K562 (cell line): Measurements from ENCODE around the gene PRR35. TPM values are rescaled to one million over a fixed set of nuclear protein-coding genes. Genes with fewer than 3 reads are reported as not detected.
A peak's percentile ranks its signal among the peaks of the same experiment; 100 is the strongest.

Source experiments
- ATAC-seq: fragments of 200-7000 bp; cut with Tn5 transposase; 3 replicates; pipeline ENCODE4 v1.9.1; 2020; ENCODE audit warnings: moderate library complexity
- BruUV-seq: library from RNA; stranded (reverse); fragments of 400-500 nt; replicated peaks from 2 replicates; lab custom pipeline; 2021; lab: Mats Ljungman, UMichigan
- CTCF ChIA-PET: fragments of 300-600 bp; formaldehyde crosslinking; extraction: SDS; loops from one replicate; lab custom pipeline; 2021; ENCODE audit warnings: low intra/inter-chr PET ratio; lab: Yijun Ruan, JAX
- POLR2A ChIA-PET: fragments of 300-600, 350-650 bp; sonication (Branson Sonifier 250); formaldehyde crosslinking; extraction: SDS; loops from one replicate; lab custom pipeline; 2021; ENCODE audit warnings: antibody characterized with exemption, inconsistent platforms; lab: Yijun Ruan, JAX
- DNase-seq, 4 experiments: peaks; one replicate each; pipeline versions ENCODE4 v3.0.0 to v3.0.0-alpha.2; 2011 to 2018; ENCODE audit warnings: low spot score in 3 of 4, mixed read lengths in 3 of 4; ENCODE audit errors: extremely low read depth in 1 of 4
- FAIRE-seq: peaks from 2 replicates; lab custom pipeline; 2011; peaks lifted over from hg19 to GRCh38; lab: Jason Lieb, UNC
- H2AFZ ChIP-seq: 2 replicates; pipeline ENCODE4 v1.6.0; 2011; ENCODE audit warnings: low read depth, low read length, control low read depth, inconsistent platforms
- H3K27ac ChIP-seq: fragments of 200-600 bp; 3 replicates; pipeline ENCODE4 v1.8.0; 2011; ENCODE audit warnings: low read depth, mild to moderate bottlenecking, control low read depth, inconsistent platforms, low read length, moderate library complexity, mixed read lengths; ENCODE audit errors: extremely low read depth
- H3K27me3 ChIP-seq, 2 experiments: fragments of 300-600 bp in 1 of 2; 2 replicates in 1 of 2; 3 replicates in 1 of 2; pipeline versions ENCODE4 v1.6.0 to v1.8.0; 2011; ENCODE audit warnings: inconsistent platforms in 2 of 2, low read length in 2 of 2, mild to moderate bottlenecking in 1 of 2, mixed read lengths in 1 of 2, moderate library complexity in 1 of 2; ENCODE audit not compliant: control insufficient read depth in 2 of 2, insufficient read depth in 2 of 2
- H3K36me3 ChIP-seq: fragments of 300-600 bp; 3 replicates; pipeline ENCODE4 v1.8.0; 2011; ENCODE audit warnings: mild to moderate bottlenecking, low read length, inconsistent platforms; ENCODE audit not compliant: control insufficient read depth, insufficient read depth
- H3K4me1 ChIP-seq, 2 experiments: fragments of 200-600 bp in 1 of 2; replicated peaks in 1 of 2; 2 replicates in 1 of 2; 3 replicates in 1 of 2; pipeline versions ENCODE4 v1.5.1 to v1.8.0; 2011; ENCODE audit warnings: inconsistent platforms in 2 of 2, low read length in 2 of 2, mild to moderate bottlenecking in 1 of 2, mixed read lengths in 1 of 2, moderate library complexity in 1 of 2; ENCODE audit not compliant: control insufficient read depth in 2 of 2, insufficient read depth in 2 of 2
- H3K4me2 ChIP-seq: 2 replicates; pipeline ENCODE4 v1.6.1; 2011; ENCODE audit warnings: low read length, control low read depth, inconsistent platforms, mixed read lengths; ENCODE audit not compliant: insufficient read depth
- H3K4me3 ChIP-seq: fragments of 200-600 bp; sonication (generic), shearing (Covaris generic); 2 replicates; pipeline ENCODE4 v1.5.1; 2016; ENCODE audit warnings: control low read depth, inconsistent platforms
- H3K79me2 ChIP-seq: fragments of 200-600 bp; 3 replicates; pipeline ENCODE4 v1.8.0; 2011; ENCODE audit warnings: low read length, inconsistent platforms; ENCODE audit not compliant: control insufficient read depth, insufficient read depth
- H3K9ac ChIP-seq, 2 experiments: 2 replicates each; pipeline versions ENCODE4 v1.6.0 to v1.6.1; 2011; ENCODE audit warnings: low read depth in 2 of 2, low read length in 2 of 2, control low read depth in 1 of 2, inconsistent platforms in 1 of 2, mild to moderate bottlenecking in 1 of 2, mixed read lengths in 1 of 2; ENCODE audit not compliant: insufficient read depth in 1 of 2
- H3K9me1 ChIP-seq: one replicate; pipeline ENCODE4 v1.6.0; 2011; ENCODE audit warnings: inconsistent platforms, mild to moderate bottlenecking, low read length, moderate library complexity; ENCODE audit not compliant: control insufficient read depth, insufficient read depth
- H3K9me3 ChIP-seq: replicated peaks from 2 replicates; pipeline ENCODE4 v1.5.1; 2011; ENCODE audit warnings: low read depth, low read length, inconsistent platforms; ENCODE audit not compliant: control insufficient read depth, insufficient read depth
- H4K20me1 ChIP-seq: replicated peaks from 2 replicates; pipeline ENCODE4 v1.6.1; 2011; ENCODE audit warnings: low read length, inconsistent platforms, mixed read lengths; ENCODE audit not compliant: control insufficient read depth, insufficient read depth
- HOXB6 ChIP-seq: fragments of 250-450 bp; sonication (Bioruptor Pico); IDR thresholded peaks from 2 replicates; pipeline ENCODE4 v1.5.1; 2022; ENCODE audit warnings: mild to moderate bottlenecking, borderline replicate concordance
- PHTF2 ChIP-seq: fragments of 250-450 bp; sonication (Bioruptor Pico); IDR thresholded peaks from 2 replicates; pipeline ENCODE4 v1.5.0; 2021; ENCODE audit warnings: mild to moderate bottlenecking
- POLR2G ChIP-seq: fragments of 200-400 bp; formaldehyde crosslinking; IDR thresholded peaks from 2 replicates; pipeline ENCODE4 v1.6.1; 2017; ENCODE audit warnings: low read depth, mild to moderate bottlenecking, antibody characterized with exemption, low read length, moderate library complexity
- RBFOX2 ChIP-seq: fragments of 200-400 bp; formaldehyde crosslinking; IDR thresholded peaks from 2 replicates; pipeline ENCODE4 v1.6.1; 2017; ENCODE audit warnings: low read depth, mild to moderate bottlenecking, low read length, moderate library complexity
- RBM22 ChIP-seq: fragments of 200-400 bp; formaldehyde crosslinking; IDR thresholded peaks from 2 replicates; pipeline ENCODE4 v1.6.1; 2018; ENCODE audit warnings: low read length, low read depth; ENCODE audit not compliant: poor library complexity, severe bottlenecking
- WGBS: fragments of 100-300 bp; shearing (Covaris generic); methylation state at CpG from one replicate; pipeline ENCODE4 v1.1.6; 2016; ENCODE audit warnings: low coverage, mixed read lengths; ENCODE audit not compliant: insufficient coverage; ENCODE audit errors: missing lambda C conversion rate; 5-methylcytosine and 5-hydroxymethylcytosine counted together
- in situ Hi-C: fragments of 300-500 bp; cut with MboI; formaldehyde crosslinking; loops from 4 replicates; pipeline ENCODE4 v1.15.0; 2018; ENCODE audit warnings: inconsistent platforms, mixed read lengths
- intact Hi-C: fragments of 100-400 bp; cut with micrococcal nuclease; formaldehyde crosslinking; loops from 2 replicates; pipeline ENCODE4 v1.14.2; 2022
- polyA plus RNA-seq, 8 experiments: library from polyadenylated mRNA; depleted of rRNA in 4 of 8; stranded (reverse) in 5 of 8; unstranded in 3 of 8; fragments of >200 nt; fragmentation: Nextera tagmentation in 2 of 8; fragmentation: Illumina TruSeq in 1 of 8; extraction: Ambion mirVana in 2 of 8; extraction: Trizol in 1 of 8; gene quantifications; 2 replicates each; pipeline versions ENCODE4 v1.2.1 to v1.2.3, GENCODE V29; 2011 to 2014; ENCODE audit warnings: inconsistent platforms in 1 of 8, missing spikeins in 1 of 8
- total RNA-seq, 7 experiments: library from RNA; depleted of rRNA in 6 of 7; stranded (reverse); fragments of >200 nt in 6 of 7; fragmentation: Illumina TruSeq in 2 of 7; extraction: Trizol in 2 of 7; gene quantifications; 2 replicates each; pipeline versions ENCODE4 v1.2.1 to v1.2.3, GENCODE V29; 2011 to 2021; ENCODE audit warnings: low replicate concordance in 1 of 7
- TF ChIP-seq, protein P1 (sequence below): sonication (generic); formaldehyde crosslinking; IDR thresholded peaks from 2 replicates; pipeline ENCODE4 v1.8.0; 2022; ENCODE audit warnings: missing genetic modification reagents, mild to moderate bottlenecking, moderate library complexity, borderline replicate concordance
- TF ChIP-seq, protein P2 (sequence below): sonication (generic); formaldehyde crosslinking; IDR thresholded peaks from 2 replicates; pipeline ENCODE4 v1.8.1; 2023; ENCODE audit warnings: mild to moderate bottlenecking, missing genetic modification reagents

PRR35 gene
- total and polyA plus RNA-seq, 9 of the 15 experiments (the other 6 are each of a cell fraction or from before 2014, with no cell fraction given): 0.17 to 0.45 (median 0.21) TPM; not detected in 5

DNA sequence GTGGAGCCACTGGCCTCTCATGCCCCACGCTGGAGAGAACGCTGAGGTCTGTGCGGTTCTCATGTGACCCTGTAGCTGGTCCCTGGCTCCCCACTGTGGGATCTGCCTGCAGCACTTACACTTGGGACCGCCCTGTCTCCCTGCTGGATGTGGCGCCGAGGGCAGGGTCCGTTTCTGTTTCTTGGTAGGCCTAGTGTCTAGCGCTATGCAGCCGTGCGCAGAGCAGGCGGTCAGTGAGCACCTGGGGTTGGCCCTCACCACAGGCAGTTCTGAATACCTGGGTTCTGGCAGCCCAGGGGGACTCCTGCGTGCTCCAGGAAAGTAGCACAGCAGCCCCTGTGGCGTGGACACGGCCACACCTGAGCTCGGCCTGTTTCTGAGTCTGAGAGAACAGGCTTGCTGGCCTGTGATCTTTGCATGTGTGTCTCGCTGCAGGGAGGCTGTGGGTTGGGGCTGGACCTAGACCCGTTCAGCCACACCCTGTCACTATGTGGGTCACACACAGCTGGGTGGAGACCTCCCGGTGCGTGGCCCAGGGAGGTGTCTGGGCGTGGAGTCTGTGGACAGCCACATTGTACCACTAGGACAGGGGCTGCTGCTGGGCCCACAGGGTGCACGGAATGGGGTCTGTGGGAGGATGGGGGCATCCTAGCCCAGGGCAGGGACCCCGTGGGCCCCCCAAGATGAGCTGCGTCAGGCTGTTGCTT, 29.9 kb upstream of the PRR35 start:
- no peak for DNase-seq
- H4K20me1 ChIP-seq: peaks cover 19% of the 10 kb centered on the region
- no peak for ATAC-seq
- intact Hi-C loops: no loop called here
- H3K27me3 ChIP-seq: no peaks in the 10 kb centered on the region
- H3K4me2 ChIP-seq: no peak overlapping the region
- ChIA-PET POLR2A (interaction anchor here (0.6 to 1.0 kb wide), 4 partner anchors 45 to 1757 kb away, joined by 3 read pairs; no protein-coding TSS in a partner anchor), CTCF (no interaction called here)
- peak overlapping the region; percentile 41; the same call in 2 of the 3 replicates for H3K27ac ChIP-seq
- H3K9me3 ChIP-seq: no peaks in the 10 kb centered on the region
- H3K4me3 ChIP-seq: no peak overlapping the region
- H2AFZ ChIP-seq: no peak overlapping the region
- WGBS: 87% methylated on average over 21 of the region's 23 CpGs
- no peak for FAIRE-seq
- TF ChIP-seq, protein P1, sequence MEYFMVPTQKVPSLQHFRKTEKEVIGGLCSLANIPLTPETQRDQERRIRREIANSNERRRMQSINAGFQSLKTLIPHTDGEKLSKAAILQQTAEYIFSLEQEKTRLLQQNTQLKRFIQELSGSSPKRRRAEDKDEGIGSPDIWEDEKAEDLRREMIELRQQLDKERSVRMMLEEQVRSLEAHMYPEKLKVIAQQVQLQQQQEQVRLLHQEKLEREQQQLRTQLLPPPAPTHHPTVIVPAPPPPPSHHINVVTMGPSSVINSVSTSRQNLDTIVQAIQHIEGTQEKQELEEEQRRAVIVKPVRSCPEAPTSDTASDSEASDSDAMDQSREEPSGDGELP (CRISPR knock-in tag): peak; percentile 25; the same call in 1 of the 2 replicates
- TF ChIP-seq PHTF2 (CRISPR knock-in tag) (no peak), HOXB6 (no peak), RBM22 (peak; percentile 74), RBFOX2 (peak; percentile 54), POLR2G (peak; percentile 62)
- TF ChIP-seq, protein P2, sequence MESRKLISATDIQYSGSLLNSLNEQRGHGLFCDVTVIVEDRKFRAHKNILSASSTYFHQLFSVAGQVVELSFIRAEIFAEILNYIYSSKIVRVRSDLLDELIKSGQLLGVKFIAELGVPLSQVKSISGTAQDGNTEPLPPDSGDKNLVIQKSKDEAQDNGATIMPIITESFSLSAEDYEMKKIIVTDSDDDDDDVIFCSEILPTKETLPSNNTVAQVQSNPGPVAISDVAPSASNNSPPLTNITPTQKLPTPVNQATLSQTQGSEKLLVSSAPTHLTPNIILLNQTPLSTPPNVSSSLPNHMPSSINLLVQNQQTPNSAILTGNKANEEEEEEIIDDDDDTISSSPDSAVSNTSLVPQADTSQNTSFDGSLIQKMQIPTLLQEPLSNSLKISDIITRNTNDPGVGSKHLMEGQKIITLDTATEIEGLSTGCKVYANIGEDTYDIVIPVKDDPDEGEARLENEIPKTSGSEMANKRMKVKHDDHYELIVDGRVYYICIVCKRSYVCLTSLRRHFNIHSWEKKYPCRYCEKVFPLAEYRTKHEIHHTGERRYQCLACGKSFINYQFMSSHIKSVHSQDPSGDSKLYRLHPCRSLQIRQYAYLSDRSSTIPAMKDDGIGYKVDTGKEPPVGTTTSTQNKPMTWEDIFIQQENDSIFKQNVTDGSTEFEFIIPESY: peak; percentile 52
- TF ChIP-seq, all 486 proteins: peak for 5
- Histone ChIP-seq H3K4me1 (peaks cover 27 to 77% of the 10 kb centered on the region in 2 experiments), H3K9ac (peak overlapping the region in 1 of 2 experiments; percentile 95; a peak in 2 of 4 replicates), H3K9me1 (peaks cover 15% of the 10 kb centered on the region), H3K36me3 (peaks cover 36% of the 10 kb centered on the region; the same call in 1 of the 3 replicates), H3K79me2 (peaks cover 97% of the 10 kb centered on the region)
- no TSS peak for BruUV-seq
- in situ Hi-C loops: no loop called here
